GM21619 (cell line): ENCODE measurements around the gene TTC34.

Experiments
- ATAC-seq: cut with Tn5 transposase; IDR thresholded peaks from one replicate; pipeline ENCODE4 v1.9.1; 2021; ENCODE audit not compliant: unreplicated experiment

The TTC34 gene

DNA sequence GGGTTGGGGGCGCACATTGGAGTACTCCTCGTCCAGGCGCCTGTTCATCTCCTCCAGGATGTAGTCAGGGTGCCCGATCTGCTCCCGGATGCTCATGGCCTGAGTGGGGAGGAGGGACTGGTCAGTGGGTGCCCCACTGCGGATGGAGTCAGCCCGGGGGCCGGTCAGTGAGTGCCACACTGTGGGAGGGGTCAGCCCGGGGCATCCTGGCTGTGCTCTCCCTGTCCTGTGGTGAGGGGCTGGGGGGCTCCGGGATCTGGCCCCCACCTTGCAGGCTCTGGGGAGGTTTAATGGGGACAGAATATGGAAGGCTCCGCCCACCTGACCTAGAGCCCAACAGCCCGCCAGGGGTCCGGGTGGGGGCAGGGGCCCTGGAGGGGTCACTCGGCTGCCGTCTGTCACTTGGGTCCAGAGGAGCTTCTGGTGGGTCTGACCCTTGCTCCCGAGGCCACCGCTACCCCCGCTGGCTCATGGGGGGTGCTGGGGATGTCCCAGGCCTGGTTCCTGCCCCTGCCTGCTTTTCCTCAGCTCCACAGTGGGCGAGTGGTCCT is 206.2 kb downstream of the TTC34 start:
- ATAC-seq = no peak

DNA sequence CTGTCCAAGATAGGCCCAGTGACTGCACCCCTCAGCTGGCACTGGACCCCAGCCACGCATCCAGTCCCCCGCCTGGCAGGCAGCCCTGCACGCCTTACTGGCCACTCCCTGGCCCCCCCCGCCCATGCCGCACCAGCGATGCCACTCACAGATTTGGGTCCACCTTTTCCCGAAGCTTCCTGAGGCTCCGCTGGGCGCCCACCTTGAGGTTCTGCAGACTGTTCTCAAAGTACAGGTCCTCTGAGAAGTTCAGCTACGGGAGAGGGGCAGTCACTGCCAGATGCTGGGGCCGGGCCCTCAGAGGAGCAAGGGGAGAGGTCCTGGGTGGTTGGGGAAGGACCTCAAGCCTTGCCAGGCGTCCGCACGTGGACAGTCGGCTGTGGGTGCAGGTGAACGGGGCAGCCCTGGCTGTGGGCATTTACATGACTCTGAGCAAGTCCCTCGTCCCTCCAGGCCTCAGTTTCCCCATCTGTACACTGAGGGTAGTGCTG is 206.8 kb downstream of the TTC34 start:
- no peak for ATAC-seq

DNA sequence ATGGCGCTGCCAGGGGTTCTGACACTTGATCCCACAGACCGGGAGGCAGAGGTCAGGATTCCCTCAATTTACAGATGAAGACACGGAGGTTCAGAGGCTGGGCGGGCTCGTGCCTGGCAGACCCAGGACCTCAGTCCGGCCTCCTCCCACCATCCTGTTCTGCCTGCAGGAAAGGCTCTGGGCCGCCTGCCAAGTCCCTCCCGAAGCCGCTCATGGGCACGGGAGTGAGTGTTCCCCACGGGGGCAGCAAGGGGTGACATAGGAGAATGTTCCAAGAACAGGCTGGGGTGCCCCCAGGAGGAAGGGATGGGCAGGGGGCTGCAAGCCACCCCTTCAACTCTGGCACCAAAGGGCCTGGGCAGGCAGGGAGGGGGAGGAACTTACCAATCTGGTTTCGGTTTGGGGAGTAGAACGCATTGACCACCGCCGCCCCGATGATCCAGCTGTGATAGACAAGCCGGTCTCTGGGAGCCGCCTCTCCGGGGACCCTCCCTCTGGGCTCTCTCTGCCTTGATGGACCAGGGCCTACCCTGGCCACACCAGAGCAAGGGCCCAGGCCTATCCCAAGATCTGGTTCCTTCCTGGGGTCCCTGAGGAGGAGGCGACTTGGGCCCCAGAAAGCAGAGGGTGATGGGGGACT is 207.4 kb downstream of the TTC34 start:
- no peak for ATAC-seq

DNA sequence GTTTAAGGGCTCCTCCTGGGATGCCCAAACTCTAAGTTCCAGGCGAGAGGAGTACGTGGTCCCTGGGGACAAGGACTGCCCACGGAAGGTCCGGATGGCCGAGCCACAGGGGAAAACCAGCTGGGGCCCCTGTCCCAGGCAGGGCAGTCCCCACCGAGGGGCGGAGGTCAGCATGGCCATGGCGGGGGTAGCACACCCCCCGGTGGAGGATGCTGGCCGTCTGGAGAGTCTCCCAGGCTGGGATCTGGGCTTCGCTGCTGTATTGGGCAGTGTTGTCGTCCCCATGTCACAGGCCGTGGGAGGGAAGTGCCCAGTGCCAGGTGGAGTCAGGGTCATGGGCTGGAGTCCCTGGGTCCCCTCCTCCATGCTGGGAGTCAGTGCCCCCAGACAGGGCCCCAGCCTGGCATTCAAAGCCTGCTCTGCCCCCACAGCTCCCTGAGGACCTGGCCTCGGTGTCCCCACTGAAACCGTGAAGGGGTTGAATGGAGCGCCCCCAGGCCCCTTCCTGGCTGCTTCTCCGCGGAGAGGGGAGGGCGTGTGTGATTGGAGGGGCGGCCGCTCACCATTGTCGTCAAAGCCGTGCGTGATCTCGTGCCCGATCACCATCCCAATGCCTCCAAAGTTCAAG is 208.1 kb downstream of the TTC34 start:
- ATAC-seq = no peak

DNA sequence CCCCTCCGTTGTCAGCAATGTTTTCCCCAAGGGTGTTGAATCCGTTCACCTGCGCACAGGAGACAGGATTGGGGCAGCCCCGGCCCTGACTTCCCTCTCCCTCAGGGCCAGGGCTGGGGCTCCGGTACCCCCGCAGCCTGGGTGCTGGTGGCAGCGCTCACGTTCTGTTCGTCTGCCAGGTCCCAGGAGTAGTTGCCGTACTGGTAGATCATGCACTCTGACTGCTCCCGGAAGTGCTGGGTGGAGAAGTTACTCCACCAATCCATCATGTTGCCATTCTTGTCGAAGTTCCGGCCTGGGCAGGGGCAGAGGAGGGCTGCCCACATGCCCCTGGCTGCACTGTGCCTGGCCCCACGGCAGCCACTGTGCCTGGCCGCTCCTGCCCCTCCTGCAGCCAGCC is 208.8 kb downstream of the TTC34 start:
- no peak for ATAC-seq

DNA sequence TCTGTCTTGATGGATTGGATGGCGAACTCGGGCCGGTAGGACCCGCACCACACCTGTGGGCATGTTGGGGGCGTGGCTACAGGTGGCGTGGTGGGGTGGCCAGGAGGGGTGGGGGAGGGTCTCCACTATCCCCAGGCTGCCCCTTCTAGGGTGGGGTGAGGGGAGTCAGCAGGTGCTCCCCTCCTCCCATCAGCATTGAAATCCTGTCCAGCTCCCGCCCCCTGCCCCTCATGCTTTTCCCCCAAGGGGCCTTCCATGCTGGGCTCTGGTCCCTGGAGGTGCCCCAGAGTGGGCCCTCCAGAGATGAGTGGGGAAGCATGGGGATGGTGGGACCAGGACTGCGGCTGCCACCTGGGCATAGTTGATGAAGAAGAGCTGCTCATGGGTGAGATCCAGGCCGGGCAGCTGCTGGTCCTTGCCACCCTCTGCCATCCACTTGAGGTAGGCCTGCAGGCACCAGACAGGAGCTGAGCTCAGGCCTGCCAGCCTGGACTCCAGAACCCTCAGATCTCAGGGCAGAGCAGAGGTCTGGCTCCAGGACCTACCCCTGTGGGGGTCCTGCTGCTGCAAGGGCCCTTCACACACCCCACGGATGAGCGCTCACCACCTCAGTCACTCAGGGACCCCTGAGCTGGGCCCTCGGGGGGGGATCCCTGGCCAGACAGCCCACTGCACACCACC is 209.8 kb downstream of the TTC34 start:
- ATAC-seq = no peak

DNA sequence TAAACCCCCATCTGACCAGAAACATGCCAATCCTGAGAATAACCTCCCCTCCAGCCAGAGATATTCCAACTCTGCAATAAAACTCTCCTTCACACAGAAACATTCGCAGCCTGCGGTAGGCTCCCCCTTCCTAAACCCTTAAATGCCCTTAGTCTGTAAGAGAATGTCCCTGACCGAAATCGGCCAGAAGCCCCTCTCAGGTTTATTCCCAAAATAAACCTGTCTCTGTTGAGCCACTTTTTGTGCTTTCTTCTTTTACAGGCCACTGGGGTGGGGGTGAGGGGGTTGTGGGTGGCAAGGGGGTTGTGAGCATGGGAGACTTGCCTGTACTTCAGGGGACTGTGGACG is 210.3 kb downstream of the TTC34 start:
- no peak for ATAC-seq

DNA sequence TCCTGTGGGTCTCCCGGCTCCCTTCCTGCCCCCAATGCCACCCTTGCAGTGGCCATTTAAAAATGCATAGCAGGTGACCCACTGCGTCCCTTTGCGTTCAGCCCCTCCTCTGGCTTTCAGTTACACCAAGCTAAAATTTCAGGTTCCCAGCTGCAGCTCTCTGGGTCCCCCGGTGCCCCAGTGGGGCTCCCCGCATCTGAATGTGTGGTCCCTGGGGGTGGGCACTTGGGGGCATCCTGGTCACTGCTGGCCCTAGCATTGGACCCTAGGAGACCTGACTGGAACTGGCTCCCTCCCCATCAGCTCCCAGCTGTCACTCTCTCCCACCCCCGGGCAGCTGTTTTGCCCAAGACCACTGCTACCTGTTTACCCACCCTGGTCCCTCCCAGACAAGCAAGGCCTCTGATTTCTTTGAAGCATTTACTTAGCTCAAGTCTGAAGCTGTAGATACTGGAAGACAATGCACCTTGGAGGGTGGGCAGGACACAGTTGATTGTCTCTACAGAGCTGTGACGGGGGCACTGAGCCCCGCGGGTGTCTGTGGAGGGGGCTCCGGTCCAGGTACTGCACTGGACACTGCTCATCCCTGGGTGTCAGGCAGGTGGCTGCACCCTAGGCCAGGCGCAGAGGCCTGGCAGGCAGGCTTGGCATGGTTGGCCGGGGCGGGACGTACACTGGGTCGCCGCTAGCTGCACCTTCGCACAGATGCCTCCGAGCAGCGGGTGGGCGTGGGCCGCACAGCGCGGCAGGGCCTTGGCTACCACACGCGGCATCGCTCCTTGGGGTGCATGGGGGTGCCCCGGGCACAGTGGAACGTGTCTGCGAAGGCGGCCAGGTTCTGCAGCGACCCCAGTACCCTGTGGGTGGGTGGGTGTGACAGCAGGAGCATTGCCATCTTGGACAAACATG is 211.0 kb downstream of the TTC34 start:
- no peak for ATAC-seq

DNA sequence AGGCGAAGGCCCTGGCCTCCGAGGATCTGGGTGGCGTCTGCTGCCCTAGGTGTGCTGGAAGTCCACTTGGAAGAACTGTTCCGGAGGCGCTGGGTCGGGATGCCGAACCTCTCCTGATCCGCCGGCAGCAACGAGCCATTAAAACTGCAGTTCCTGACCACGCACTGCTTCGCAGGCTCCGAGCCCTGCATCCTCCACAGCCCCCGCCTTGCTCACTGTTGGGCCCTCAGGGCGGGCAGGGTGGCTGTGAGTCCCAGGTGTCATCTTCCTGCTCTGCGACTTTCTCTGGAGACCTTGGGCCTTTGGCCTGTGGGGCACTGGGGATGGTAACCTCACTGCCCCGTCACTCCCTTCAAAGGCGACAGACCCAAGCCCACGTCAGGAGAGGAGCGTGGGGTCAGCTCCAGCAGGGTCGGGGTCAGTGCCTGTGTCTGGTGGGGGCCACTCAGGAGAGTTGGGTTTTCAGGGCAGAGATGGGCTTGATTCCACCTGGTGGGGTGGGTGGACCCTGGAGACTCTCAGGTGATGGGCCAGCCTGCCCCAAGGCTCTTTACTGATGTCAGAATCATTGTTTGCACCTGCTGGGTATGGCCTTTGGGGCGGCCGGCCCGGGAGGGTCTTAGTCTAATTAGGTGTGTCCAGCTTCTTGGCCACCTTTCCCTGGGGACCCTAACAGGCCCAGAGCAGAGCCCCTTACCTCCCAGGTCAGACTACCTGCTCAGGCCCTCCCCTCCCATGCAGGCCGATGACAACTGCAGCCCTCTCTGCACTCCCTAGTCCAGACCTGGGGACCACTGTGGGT is 211.9 kb downstream of the TTC34 start:
- no peak for ATAC-seq

DNA sequence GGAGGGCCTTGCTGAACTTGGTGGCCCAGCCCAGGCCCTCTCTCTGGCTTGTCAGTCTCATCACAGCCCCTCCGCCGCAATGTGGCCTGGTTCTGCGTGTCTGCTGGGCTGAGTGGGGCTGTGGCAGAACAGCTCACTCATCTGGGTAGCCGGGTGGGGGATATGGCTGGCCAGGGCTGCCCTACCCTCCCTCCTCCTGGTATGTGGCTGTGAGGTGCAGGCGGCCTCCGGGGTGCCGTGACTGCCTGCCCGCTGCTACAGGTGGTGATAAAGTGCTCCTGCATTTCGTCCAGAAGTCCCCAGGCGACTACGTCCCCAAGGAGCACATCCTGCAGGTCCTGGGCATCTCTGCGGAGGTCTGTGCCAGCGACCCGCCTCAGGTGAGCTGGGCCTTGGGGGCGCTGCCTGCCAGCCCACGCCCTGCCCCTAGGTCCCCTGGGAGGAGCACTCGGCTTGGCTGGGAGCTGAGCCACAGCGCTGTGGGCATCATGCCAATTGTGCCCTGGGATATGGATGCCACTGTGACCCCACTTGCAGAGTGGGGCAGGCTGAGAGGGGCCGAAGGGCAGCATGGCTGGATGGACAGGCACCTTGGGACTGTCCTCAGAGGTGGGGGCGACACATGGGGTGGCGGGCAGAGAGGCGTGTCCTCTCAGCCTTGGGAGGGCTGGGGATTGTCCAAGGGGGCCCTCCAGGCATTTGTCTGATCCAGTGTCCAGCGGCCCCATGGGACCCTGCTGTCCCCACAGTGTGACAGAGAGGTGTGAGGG is 212.6 kb downstream of the TTC34 start:
- ATAC-seq = no peak

DNA sequence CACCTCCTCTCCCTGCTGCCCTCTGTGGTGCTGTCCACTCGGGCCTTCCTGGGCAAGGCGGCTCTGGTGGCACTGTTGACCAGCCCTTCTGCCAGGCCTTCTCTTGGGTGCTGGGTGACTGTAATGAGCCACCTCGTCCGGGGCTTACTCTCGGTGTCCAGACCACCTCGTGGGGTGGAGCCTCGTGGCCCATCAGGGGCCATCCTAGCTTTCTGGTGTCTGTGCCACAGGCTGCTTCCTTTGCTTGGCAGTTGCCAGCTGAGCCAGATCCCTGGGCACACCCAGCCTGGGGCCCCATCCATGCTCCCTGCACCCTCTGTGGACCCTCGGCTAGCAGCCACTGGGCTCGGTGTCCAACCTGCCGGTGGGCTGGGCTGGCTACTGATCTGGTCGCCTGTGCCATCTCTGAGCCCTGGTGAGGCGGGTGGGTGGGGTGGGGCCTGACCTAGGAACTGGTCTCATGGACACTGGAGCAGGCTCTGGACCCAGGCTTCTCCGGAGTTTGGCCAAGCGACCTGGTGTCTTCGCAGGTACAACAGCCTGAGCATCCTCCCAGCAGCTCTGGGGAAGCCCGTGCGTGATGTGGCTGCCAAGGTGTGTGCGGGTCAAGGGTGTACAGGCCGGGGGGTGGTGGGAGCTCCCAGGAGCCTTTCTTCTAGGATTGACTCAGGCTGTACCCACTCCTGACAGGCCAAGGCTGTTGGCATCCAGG is 213.5 kb downstream of the TTC34 start:
- ATAC-seq = no peak

DNA sequence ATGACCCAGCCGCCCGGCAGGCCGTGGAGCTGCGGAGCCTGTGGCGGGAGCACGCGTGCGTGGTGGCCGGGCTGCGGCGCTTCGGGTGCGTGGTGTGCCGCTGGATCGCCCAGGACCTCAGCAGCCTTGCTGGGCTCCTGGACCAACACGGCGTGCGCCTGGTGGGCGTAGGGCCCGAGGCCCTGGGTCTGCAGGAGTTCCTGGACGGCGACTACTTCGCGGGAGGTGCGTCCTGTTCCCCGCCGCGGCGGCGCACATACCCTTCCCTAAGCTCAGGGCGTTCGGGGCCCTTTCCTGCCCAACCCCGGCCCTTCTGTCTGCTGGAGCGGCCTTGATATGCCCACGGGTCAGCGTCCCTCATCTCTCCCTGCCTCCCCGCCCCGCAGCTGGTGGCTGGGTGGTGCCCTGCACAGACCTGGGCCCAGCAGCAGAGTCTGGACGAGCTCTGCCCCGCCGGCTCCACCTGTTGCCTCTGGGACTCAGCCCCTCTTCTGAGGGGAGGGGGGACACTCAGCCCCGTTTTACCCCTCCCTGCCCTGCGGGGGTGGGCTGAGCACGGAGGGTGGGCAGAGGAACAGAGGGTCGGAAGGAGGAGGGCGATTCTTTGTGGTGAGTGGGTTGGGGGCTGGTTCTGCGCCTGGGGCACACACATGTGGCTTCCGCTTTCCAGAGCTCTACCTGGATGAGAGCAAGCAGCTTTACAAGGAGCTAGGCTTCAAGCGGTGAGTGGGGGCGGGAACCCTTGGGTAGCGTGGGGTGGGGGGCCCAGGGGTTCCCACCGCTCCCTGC is 214.2 kb downstream of the TTC34 start:
- peak; percentile 3 for ATAC-seq

DNA sequence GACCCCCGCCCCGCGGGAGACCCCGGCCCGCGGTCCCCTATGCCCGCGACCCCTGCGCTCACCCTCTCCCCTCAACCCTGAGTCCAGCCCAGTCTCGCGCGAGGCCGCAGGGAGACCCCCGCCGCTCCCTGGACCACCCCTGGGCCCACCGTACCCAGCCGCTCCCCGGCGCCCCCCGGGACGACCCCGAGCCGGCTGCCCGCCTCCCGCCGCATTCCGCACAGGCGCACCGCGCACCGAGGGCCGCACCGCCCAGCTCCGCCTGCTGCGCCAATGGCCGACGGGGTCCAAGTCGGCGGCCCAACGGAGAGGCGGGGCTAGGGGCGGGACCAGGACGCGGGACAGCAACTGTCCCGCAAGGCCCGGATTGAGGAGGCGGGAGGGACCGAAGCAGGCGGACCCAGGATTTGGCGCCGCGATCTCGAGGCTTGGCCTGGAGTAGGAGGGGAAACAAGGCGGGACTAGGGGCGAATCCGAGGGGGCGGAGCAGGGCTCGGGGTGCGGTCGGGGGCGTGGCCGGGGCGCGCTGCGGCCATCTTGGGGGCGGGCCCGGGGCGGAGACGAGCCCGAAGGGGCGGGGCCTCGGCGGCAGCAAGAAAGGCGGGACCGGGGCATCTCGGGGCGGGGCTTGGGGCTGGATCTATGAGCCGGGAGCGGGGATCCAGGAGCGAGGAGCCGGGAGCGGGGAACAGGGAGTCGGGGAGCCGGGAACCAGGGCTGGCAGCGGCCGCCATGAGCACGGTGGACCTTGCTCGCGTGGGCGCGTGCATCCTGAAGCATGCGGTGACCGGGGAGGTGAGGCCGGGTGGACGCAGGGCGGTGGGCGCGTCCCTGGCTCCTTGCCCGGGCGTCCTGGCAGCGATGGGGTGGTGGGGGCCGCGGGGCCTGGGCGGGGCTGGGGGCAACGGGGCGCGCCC is 215.1 kb downstream of the TTC34 start, which contains the start of gene PRXL2B:
Gene PRXL2B (plus strand): TSS at position 624 of the 917 bp plus-strand sequence. CDS start 109 bp downstream, at position 733.
- peak; percentile 59 for ATAC-seq
